ENCODE data around the gene TEX101.

- TF ChIP-seq, protein P1, sequence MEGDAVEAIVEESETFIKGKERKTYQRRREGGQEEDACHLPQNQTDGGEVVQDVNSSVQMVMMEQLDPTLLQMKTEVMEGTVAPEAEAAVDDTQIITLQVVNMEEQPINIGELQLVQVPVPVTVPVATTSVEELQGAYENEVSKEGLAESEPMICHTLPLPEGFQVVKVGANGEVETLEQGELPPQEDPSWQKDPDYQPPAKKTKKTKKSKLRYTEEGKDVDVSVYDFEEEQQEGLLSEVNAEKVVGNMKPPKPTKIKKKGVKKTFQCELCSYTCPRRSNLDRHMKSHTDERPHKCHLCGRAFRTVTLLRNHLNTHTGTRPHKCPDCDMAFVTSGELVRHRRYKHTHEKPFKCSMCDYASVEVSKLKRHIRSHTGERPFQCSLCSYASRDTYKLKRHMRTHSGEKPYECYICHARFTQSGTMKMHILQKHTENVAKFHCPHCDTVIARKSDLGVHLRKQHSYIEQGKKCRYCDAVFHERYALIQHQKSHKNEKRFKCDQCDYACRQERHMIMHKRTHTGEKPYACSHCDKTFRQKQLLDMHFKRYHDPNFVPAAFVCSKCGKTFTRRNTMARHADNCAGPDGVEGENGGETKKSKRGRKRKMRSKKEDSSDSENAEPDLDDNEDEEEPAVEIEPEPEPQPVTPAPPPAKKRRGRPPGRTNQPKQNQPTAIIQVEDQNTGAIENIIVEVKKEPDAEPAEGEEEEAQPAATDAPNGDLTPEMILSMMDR (IDR thresholded peaks at IDR 0.05) = no peak
- TF ChIP-seq POLR2A (IDR thresholded peaks at IDR 0.05) (no peak), POLR2AphosphoS5 (IDR thresholded peaks at IDR 0.05) (no peak)
These were observed 46.6 kb downstream of the TEX101 start for GRCh38 chr19:43461303-43461702.

Measured in breast epithelium (tissue), 3 donors.